RWPE1 (cell line): Measurements from ENCODE around the gene NDUFA11.

Experiments used
- CTCF ChIA-PET: fragments of 350-600 bp; sonication (Branson Sonifier 250); formaldehyde crosslinking; extraction: SDS; loops from one replicate; lab custom pipeline; 2021; lab: Yijun Ruan, JAX
- POLR2A ChIA-PET: fragments of 400-600 bp; formaldehyde crosslinking; extraction: SDS; loops from one replicate; lab custom pipeline; 2020; ENCODE audit warnings: antibody characterized with exemption; ENCODE audit not compliant: low non-redundant PET; lab: Yijun Ruan, JAX
- DNase-seq: peaks from one replicate; pipeline ENCODE4 v3.0.0; 2012; ENCODE audit warnings: low spot score
- H3K27ac ChIP-seq: fragments of 450-650 bp; 2 replicates; pipeline ENCODE4 v1.5.1; 2017
- TF ChIP-seq, protein P1 (sequence below): fragments of 450-650 bp; conservative IDR thresholded peaks from 2 replicates; pipeline ENCODE4 v1.5.1; 2017; ENCODE audit warnings: low read depth, mild to moderate bottlenecking

NDUFA11 gene

GRCh38 chr19:5905114-5905778 is 1.7 kb upstream of the NDUFA11 start:
- TF ChIP-seq, protein P1, sequence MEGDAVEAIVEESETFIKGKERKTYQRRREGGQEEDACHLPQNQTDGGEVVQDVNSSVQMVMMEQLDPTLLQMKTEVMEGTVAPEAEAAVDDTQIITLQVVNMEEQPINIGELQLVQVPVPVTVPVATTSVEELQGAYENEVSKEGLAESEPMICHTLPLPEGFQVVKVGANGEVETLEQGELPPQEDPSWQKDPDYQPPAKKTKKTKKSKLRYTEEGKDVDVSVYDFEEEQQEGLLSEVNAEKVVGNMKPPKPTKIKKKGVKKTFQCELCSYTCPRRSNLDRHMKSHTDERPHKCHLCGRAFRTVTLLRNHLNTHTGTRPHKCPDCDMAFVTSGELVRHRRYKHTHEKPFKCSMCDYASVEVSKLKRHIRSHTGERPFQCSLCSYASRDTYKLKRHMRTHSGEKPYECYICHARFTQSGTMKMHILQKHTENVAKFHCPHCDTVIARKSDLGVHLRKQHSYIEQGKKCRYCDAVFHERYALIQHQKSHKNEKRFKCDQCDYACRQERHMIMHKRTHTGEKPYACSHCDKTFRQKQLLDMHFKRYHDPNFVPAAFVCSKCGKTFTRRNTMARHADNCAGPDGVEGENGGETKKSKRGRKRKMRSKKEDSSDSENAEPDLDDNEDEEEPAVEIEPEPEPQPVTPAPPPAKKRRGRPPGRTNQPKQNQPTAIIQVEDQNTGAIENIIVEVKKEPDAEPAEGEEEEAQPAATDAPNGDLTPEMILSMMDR = no peak
- ChIA-PET CTCF (interaction anchor here (0.6 kb wide), 1 partner anchor 200 kb away, joined by 6 read pairs; no protein-coding TSS in a partner anchor), POLR2A (no interaction called here)
- H3K27ac ChIP-seq = peak overlapping the region; percentile 96
- no peak for DNase-seq

GRCh38 chr19:5904352-5905113 is 943 bp upstream of the NDUFA11 start, which contains the start of gene VMAC:
TSS of gene VMAC (plus strand) at chr19:5904872. CDS start at chr19:5904891, 19 bp downstream.
- POLR2A ChIA-PET = interaction anchor here (0.5 to 2.5 kb wide), 6 partner anchors 9 to 985 kb away, joined by 3 to 14 read pairs (median 4); partner anchors contain the start of genes CAPS and NRTN

GRCh38 chr19:5903056-5903623 is 450 bp downstream of the NDUFA11 start:
- ChIA-PET POLR2A (interaction anchor here (1.5 to 2.5 kb wide), 2 partner anchors 11 to 75 kb away, joined by 3 to 14 read pairs; no protein-coding TSS in a partner anchor), CTCF (interaction anchor here (1.5 kb wide), 1 partner anchor 99 kb away, joined by 10 read pairs; no protein-coding TSS in a partner anchor)
- TF ChIP-seq, protein P1 = no peak
- peak overlapping the region; percentile 96 for H3K27ac ChIP-seq
- peak; percentile 39 for DNase-seq

More at GRCh38 chr19:5904352-5905113, 943 bp upstream of the NDUFA11 start, which contains the start of gene VMAC:
- TF ChIP-seq, protein P1 = no peak
- CTCF ChIA-PET = interaction anchor here (0.6 kb wide), 1 partner anchor 44 kb away, joined by 3 read pairs; no protein-coding TSS in a partner anchor
- DNase-seq = peak; percentile 99
- H3K27ac ChIP-seq = peak within 1 kb of the TSS; percentile 96

DNA sequence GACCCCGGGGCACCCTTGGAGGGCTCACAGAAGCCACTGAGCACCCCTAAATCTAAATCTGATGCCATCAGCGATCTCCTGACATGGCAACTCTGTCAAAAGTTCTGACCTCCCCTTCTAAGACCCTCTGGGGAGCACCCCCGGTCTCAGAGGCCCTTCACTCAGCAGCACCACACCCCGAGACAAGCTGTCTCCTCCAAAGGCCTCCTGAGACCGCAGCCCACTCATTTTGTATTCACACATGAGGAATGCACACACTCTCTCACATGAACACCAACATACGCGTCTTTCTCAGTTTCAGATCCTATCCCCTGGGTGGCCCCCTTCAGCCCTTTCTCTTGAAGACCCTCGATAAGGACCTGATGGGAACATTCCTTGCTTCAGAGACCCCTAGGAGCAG is 2.6 kb downstream of the NDUFA11 start:
- peak overlapping the region; percentile 49; the same call in 1 of the 2 replicates for H3K27ac ChIP-seq
- ChIA-PET CTCF (no interaction called here), POLR2A (no interaction called here)
- DNase-seq = no peak
- TF ChIP-seq, protein P1 = no peak

DNA sequence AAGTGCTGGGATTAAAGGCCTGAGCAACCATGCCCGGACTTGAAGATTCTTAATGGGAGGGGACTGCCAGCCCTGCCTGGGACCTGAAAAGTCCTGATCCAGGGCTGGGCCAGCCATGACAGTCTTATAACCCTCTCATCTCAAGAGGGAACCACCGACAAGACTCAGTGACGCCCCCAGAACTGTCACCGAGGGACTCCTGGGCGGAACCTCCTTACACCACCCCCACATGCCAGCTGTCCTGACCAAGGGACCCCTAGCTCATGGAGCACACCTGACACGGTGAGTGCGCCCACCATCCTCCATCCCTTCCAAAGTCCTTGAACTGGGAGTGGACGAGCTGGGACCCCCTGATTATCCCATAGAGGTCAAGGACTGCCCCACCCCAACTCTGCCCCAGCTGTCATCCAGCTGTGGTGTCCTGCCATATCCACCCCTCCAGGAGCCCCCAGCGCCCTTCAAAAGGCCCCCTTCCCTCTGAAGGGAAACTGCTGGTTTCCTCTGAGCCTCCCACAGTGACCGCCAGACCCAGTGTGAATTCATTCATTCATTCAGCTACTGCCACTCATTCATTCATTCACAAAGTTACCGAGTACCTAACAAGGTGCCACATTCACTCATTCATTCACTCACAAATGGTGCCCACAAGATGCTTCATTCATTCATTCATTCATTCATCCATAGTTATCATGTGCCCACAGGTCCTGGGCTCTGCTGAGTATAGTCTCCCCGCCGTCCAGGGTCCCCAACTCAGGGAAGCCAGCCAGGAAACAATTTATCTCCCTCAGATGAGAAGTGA is 3.7 kb downstream of the NDUFA11 start:
- DNase-seq = no peak
- ChIA-PET CTCF (interaction anchor here (0.7 to 1.2 kb wide), 4 partner anchors 60 to 207 kb away, joined by 3 to 8 read pairs (median 6); no protein-coding TSS in a partner anchor), POLR2A (no interaction called here)
- TF ChIP-seq, protein P1 = no peak
- peak overlapping the region; percentile 49 for H3K27ac ChIP-seq
